DMS153 treated with DMSO at 0.1 percent for 48 hours (cell line): ENCODE results near the gene TPST2.

Source experiments
- DNase-seq: peaks from one replicate; lab custom pipeline; 2025; ENCODE audit not compliant: unreplicated experiment; lab: John Stamatoyannopoulos, UW

Gene TPST2

DNA sequence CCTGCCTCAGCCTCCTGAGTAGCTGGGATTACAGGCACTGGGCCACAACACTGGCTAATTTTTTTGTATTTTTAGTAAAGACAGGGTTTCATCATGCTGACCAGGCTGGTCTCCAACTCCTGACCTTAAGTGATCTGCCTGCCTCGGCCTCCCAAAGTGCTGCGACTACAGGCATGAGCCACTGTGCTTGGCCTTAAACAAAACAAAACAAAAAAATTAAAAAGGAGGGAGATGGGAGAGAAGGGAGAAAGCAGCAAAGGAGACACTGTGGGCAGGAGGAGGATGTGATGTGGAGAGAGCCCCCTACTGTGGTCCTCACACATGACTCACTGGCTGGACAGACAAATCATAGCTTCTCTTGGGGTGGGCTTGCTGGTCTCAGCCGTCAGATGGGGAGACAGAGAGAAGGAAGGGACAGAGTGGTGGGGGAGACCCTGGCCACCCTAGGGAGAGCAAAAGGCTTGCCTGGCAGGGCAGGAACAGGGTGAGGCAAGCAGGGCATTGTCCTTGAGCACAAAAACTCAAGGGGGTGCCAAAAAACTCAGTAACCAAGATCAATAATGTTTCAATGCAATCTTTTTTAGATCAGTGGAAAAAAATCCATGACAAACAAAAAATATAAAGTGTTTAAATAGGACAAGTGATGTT, 31.6 kb downstream of the TPST2 start:
- no peak for DNase-seq

DNA sequence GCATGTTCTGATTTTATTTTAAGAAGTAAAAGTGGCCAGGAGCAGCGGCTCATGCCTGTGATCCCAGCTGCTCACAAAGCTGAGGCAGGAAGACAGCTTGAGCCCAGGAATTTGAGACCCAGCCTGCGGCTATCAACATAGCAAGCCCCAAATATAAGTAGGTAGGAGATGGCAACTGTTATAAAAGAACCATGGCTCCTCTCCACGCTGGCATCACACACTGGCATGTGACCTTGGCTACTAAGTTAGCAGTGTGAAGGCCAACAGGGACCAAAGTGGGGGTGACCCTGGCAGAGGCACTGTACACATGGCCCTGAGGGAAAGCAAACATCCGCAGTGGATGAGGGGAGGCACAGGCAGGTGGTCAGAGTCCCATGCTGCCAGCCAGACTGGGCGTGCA, 33.0 kb downstream of the TPST2 start:
- no peak for DNase-seq

DNA sequence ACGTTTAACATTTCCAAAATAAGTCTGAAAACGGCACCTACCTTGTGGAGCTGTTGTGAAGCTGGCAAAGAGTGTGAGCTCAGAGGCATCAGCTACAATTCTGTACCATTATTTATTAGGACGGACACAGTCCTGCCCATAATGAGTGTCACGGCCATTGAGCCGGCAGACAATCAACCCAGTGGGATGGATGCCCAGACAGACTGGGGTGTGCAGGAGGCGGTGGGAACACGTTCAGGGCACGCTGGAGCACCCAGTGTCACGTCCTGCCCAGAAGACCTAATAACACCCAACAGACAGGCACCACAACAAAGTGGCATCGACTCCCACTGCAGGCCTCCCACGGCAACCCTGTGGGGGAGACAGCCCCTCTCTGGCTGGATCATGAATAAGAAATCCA, 34.5 kb downstream of the TPST2 start:
- DNase-seq = no peak

DNA sequence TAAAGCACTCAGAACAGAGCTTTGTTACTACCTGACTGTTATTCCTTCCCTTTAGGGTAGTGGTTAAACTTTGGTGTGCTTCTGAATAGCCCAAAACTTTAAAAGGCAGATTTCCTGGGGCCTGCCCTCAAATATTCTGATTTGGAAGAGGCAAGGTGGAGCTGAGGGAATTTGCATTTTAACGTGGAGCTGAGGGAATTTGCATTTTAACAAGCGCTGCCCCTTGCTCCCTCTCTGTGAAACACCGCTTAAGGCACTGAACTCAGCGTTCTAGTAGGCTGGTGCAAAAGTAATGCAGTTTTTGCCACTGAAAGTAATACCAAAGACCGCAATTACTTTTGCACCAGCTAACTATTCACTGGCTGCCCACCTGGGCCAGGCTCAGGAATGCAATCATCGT, 35.0 kb downstream of the TPST2 start:
- DNase-seq = no peak

DNA sequence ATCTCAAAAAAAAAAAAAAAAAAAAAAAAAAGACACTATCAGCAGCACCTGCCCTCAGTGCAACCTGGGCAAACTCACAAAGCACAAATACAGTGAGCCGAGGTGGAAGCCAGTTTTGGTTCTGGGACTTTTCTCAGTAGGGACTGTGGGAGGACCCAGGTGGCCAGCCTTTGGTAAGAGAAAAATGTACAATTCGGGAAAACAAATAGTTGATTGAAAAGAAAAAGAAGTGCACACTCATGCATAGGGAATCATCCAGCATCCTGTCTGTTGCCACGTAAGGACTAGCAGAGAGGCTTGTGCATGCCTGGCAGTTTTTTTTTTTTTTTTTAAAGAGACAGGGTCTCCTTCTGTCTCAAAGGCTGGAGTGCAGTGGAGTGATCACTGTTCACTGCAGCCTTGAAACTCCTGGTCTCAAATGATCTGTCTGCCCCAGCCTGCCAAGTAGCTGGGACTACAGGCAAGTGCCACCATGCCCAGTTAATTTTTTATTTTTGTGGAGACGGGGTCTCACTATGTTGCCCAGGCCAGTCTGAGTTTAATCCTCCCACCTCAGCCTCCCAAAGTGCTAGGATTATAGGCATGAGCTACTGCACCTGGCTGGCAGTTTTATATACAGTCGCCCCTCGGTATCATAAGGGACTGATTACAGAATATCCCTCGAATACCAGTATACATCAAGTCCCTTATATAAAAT, 36.7 kb downstream of the TPST2 start:
- DNase-seq = no peak

DNA sequence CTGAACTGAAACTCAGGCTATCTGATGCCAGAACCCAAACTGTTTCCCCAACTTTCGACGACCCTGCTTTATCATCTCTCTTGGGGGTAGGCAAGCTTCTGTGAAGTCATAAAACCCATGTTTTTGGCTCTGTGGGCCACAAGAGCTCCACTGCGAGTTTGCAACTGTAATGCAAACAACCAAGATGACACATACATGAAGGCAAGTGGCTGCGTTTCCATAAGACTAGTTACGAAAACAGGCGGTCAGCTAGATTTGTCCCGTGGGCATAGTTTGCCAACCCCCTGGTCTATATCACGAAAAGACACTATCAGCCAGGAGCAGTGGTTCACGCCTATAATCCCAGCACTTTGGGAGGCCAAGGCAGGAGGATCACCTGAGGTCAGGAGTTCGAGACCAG, 37.5 kb downstream of the TPST2 start:
- DNase-seq = no peak

DNA sequence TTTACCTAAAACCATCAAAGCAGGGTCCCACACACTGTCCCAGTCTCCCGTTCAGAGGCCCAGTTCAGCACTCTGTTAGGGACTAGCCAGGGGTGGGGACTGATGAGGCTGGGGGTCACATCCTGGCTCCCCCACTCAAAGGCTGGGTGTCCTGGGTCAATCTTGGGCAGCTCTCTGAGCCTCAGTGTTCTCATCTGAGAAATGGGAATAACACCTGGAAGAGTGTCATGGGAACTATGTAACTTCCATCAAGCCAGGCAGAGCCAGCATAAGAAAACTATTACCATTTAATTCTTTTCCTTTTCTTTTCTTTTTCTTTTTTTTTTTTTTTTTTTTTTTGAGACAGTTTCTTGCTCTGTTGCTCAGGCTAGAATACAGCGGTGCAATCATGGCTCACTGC, 38.4 kb downstream of the TPST2 start:
- no peak for DNase-seq

DNA sequence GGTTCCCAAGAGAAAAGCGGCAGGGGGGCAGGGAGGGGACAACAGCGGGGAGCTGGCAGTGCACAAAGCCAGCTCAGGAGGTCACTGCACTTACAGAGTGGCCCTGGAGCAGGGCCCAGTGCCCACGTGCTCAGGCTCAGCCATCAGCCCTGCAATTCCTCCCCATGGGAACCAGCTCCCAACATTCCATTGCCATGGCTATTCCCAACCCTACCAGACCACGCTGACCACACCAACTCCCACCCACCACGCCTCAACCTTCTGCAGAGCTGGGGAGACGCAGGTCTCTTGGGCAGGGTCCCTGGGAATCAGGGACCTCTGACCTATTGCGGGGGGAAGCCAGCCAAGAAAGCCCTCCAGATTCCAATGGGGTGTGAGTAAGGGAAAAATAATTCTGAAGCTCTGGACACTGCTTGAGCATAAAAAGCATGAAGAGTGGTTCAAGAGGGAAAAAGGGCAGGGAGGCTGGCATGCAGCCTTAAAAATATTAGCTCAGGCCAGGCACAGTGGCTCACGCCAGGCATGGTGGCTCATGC, 39.4 kb downstream of the TPST2 start:
- DNase-seq = no peak

DNA sequence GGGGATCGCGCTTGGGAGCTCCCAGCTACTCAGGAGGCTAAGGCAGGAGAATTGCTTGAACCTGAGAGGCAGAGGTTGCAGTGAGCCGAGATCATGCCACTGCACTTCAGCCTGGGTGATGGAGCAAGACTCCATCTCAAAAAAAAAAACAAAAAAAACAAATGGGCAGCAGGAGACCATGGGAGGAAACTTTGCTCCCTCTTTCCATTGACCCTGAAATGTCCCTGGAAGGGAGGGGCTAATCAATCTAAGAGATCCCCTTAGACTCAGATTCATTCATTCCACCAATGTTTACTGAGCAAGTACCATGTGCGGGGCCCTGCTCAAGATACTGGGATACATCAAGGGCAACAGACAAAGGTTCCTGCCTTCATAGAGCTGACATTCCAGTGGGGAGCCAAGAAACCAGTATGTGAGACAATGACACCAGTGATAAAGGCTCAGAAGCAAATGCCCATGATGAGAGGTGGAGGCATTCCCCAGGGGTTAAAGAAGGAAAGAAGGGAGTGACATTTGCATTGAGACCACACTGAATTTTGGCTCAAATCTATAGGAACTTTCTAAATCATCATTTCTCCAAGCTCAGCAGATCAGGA, 39.9 kb downstream of the TPST2 start:
- DNase-seq = no peak

DNA sequence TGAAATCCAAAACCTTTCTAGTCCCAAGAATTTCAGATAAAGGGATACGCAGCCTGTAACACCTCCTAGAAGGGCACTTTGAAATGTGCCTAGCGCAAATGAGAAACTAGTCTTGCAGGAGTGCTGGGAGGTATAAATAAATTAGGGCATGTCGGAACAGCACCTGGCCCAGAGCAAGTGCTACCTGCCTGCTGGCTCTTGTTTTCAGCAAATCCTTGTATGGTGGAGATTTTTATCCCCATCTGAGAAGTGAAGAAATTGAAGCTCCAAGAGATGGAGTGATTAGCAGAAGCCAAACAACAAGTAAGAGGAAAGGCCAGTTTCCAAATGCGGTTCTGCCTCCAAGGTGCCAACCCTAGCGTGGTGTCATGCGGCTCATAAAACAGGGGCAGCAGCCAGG, 40.9 kb downstream of the TPST2 start:
- DNase-seq = no peak

DNA sequence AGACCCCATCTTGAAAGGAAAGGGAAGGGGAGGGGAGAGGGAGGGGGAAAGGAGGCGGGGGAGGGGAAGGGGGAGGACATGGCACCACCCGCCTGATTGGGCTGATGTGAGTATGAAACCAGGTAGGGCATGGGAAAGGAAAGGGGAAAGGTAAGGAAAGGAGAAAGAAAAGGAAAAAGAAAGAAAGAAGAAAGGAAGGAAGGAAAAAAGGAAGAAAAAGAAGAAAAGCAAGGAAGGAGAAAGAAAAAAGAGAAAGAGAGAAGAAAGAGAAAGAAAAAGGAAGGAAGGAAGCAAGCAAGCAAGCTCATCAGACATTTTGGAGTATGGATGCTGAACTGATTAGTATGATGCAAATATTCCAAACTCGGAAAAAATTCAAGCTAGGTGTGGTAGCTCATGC, 41.6 kb downstream of the TPST2 start:
- DNase-seq = no peak

DNA sequence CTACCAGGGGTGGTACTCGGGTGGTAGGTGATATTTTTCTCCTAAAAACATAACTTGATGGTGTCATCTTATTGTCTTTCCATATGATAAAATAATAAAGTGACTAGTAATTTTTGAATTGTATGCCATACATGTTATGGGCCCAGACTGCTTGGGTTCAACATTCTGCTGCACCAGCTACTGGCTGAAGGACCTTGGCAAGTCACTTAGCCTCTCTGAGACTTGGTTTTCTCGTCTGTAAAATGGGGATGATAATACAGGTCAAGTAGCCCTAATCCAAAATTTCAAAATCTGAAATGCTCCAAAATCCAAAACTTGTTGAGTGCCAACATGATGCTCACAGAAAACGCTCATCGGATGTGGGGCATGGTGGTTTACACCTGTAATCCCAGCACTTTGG, 42.1 kb downstream of the TPST2 start:
- no peak for DNase-seq

DNA sequence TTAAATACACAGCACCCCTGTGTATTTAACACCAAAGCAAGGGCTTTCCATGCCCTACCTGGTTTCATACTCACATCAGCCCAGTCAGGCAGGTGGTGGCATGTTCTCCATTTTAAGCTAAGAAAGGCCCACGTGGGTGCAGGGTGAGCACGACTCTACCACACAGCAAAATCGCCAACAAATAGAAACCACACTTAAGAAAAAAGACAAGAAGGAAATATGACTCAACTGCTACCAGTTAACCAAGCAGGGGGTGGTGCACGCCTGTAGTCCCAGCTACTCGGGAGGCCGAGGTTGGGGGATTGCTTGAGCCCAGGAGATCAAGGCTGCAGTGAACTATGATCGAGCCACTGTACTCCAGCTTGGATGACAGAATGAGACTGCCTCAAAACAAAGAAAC, 42.5 kb downstream of the TPST2 start:
- no peak for DNase-seq

DNA sequence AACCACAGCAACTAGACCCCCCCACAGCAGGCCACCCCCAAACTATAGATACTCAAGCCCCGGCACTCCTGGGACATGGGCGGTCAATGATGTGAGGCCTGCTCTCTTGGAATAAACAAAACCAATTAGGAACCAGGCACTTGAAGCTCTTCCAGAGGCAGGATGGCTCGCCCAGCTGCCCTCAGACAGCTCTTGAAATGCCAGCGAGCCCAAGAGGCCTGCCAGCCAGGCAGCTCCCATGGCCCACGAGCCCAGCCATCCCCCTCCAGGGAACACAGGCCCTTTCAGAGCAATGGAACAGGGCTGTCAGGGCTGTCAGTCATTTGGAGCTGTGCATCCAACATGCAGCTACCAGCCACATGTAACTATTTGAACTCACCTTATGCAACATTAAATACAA, 43.6 kb downstream of the TPST2 start:
- no peak for DNase-seq

DNA sequence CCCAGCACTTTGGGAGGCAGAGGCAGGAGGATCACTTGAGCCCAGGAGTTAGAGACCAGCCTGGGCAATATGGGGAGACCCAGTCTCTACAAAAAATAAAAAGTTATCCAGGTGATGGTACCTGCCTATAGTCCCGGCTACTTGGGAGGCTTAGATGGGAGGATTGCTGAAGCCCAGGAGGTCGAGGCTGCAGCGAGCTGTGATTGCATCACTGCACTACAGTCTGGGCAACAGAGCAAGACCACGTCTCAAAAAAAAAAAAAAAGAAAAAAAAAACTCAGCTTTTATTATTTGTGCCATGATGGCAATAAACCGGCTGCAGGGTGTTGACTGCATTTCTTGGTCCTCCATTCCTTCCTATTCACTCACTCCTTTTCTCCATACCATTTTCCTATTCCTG, 44.1 kb downstream of the TPST2 start:
- no peak for DNase-seq

DNA sequence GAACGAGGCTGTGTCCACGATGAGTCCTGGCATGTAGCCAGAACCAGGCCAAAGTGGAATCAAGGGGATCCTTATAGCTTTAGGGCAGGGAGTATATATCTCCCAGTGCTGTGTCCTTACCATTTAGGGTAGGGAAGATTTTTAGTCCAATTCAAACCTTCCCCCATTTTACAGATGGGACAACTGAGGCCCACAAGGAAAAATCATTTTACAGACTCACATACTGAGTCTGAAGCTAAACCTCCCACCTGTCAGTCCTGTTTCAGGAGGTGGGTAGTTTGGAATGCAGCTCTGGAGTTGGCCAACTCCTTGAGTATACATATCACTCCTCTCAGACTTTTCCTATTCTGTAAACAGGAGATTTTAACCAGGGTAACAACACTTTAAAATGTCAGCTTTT, 44.5 kb downstream of the TPST2 start:
- DNase-seq = no peak

DNA sequence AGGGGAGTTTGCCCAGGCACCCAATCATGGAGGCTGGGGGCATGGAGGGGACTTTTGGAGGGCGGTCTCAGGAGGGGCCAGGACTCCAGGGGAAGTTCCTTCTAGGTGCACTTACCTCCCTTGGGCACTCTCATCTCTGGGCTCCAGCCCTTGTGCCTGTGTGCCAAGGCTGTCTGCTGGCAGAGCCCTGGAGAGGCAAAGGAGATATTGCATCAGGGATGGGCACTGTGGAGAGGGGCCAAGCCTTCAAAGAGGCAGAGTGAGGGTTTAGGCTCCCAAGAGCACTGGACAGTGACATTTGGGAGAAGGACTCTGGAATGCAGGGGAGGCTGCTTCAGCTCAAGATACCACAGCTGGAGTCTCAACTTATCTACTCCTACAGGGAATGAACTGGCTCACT, 45.4 kb downstream of the TPST2 start:
- DNase-seq = no peak

DNA sequence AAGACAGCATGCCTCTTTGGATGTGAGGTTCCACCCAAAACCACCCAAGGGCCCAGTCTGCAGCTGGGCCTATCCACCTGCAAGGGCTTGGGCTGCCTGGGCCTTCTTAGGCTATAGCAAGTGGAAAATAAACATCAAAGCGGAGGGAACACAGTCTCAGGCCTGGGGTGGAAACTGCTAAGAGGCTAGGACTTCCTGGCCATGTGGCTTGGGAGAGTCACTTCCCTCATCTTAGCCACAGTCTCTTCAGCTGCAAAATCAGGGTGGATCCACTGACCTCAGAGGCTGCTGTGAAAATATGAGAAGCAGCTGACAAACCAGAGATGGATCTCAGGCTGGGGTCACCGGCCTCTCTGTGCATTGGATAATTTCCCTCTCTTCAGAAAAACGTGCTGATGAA, 47.1 kb downstream of the TPST2 start:
- no peak for DNase-seq

DNA sequence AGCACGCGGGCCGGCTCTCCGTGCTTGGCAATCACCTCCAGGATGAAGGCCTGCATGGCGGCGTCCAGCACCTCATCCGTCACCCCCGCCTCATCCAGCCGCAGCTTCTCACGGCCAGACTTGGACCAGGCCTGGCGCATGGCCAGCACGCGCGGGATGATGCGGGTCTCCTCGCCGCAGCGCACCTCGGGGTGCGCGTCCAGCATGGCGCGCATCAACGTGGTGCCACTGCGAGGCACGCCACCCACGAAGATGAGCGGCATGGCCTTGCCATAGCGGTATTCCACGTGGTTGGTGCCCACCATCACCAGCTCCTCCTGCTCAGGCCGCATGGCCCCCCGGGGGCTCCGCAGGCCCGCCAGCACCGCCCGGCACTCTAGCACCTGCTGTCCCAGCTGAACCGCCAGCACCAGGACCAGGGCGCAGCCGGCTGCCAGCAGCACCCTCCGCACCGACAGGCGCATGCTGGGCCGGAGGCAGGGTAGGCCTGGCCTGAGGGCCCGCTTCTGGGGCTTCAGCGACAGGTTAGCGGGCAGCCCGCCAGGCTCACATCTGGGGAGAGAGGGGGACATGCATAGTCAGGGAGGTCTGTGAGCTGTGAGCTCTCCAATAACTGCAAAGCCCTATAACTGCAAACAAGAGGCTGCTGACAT, 48.6 kb downstream of the TPST2 start:
- DNase-seq = no peak

DNA sequence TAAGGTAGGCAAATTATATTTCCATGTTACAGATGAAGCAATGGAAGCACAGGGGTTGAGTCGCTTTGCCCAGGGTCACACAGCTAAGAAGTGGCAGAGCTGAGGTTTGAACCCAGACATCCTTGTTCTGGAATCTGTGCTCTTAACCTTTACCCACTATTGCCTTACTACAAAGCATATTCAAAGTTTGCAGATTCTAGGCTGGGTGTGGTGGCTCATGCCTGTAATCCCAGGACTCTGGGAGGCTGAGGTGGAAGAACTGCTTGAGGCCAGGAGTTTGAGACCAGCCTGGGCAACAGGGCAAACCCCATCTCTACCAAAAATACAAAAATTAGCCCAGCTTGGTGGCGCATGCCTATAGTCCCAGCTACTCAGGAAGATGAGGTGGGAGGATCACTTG, 49.8 kb downstream of the TPST2 start:
- DNase-seq = no peak

DNA sequence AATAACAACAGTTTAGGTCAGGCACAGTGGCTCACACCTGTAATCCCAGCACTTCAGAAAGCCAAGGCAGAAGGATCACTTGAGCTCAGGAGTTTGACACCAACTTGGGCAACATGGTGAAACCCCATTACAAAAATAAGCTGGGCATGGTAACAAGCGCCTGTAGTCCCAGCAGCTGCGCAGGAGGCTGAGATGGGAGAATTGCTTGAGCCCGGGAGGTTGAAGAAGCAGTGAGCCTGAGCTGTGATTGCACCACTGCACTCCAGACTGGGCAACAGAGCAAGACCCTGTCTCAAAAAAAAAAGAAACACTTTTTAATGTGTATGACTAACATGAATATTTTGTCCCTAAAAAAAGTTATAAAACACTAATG, 53.2 kb downstream of the TPST2 start:
- DNase-seq = no peak
